Cerebellar nuclear complex (tissue), 1 donor: ENCODE results near the gene TTC7B.

Source experiments
- DNase-seq, 2 experiments: peaks; one replicate each; lab custom pipeline; 2025; lab: John Stamatoyannopoulos, UW

The TTC7B gene

DNA sequence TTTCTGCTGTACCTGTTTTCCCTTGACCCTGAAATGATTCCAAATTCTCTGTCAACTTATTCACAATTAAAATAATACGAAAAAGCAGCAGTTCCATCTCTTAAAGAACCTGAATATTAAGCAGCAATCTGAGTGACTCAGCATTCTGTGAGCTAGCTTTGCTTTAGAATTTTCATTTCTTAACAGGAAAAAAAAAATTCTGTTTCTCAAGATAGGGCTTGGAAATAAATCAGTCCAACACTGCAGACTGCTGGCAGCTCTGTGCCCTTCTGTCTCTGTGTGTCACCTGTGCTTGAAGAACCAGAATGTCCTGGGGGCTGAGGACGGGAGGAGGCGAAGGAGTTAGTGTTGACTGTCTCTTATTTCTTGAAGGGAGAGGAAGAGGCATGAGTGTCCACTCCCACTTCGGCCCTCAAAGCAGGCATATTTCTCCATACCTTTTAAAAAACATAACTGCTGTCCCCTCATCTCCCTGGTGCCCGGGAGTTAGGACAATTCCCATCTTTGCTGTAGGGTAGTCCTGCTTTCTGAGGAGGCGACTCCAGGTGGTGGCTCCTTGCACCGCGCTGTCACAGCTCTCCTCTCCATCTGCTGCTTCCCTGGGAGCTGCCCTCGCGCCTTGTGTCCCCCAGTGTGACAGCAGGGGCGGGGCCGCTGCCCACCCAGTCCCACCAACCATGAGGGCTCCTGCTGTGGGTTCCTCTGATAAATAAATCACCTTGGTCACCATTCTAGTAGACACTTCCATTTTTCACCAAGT is 216.3 kb downstream of the TTC7B start:
- DNase-seq: peak; percentile 41 to 84

DNA sequence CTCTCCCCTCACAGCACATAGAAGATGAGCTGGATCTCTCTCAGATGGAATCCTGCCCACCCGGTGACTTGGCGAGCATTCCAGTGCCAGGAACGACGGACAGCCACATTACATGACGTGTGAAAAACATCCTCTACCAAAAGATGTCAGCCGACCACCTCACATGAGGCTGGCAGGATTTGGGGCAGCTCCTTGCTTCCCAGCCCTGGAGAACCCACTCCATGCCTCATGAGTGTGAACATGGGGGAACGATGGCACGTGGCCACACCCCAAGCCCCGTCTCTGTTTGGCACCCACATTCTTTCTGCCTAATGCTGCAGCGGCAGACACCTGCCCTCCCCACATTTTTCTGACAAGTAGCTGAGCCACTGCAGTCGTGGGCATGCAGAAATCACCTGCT is 216.9 kb downstream of the TTC7B start:
- DNase-seq: no peak

DNA sequence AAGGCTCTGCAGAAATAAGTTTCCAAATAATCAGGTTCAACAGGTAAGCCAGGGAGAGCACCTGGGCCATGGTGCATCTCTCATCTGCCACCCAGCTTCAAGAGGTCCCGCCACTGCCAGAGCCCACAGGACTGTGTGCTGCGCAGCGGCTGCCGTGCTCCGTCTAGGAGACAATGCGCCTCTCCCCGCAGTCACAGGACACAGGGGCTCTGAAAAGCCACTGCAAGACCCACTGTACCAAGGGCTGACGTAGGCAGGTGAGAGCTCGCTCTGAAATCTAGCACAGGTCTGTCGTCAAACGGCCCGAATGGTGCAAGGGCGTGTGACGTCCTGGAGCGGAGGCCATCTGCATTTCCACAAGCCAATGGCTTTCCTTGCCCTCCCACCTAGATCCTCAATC is 218.3 kb downstream of the TTC7B start:
- no peak for DNase-seq

DNA sequence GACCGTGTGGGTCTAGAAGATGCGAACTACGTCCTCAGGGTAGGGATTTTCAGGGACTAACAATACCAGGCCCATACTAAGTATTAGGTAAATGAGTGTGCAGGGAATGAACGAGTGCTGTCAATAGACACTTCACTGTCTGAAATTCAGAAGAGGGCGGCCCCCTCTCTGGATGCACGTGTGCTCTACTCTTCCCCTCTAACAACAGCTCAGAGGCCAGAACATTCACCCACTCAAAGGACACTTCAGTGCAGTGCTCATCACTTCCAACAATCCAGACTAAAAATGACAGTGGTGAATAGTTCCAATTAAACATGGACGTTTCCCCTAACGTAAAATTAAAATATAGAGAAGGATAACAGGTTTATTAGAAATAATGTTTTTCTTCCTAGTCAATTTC is 219.5 kb downstream of the TTC7B start:
- DNase-seq: no peak

DNA sequence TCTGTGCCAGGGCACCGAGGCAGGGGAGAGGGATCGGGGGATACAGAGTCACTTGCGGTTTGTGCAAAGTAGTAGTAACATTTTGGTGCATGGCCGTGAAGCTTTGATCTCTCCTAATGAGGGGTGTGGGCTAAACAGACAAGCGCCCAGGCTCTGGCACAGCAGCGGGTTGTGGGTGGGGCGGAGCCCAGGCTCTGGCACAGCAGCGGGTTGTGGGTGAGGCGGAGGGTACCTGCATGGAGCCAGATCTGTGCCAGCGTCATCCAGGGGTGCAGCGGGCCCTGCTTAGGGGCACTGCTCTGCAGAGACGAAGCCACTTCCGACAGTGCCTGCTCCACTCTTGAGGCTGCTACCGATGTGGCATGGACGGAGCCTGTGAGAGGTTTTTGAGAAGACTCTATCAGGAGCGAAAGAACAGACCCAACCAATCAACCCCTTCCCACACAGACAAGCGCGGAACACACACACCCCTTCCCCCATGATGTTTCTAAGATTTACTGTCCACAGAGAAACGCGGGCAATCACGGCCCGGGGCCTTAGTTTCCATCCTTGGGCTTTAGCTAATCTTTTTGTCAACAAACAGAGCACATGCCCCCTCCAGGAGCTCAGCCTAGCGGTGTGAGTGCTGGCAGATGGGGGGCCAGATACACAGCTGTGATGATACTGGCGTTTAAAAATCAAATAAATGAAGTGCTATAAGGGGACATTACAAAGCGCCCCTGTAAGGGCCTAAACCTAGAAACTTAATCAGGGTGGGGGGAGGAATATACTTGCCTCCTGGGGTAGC is 222.8 kb downstream of the TTC7B start:
- DNase-seq: no peak

DNA sequence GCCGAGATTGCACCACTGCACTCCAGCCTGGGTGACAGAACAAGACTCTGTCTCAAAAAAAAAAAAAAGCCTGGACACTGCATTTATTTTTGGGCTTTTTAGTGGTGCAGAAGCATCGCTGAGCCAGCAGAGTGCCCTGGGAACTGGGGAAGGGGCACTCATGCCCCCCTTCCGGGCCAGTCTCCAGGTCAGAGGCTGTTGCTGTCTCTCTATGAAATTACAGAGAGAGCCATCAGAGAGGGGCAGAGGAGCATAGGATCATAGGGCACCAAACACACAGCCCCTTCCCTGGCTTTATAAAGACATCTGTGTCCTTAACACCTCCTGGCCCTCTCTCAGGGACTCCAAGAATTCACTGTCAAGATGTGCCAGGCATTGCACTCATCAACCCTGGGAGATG is 223.6 kb downstream of the TTC7B start:
- no peak for DNase-seq

DNA sequence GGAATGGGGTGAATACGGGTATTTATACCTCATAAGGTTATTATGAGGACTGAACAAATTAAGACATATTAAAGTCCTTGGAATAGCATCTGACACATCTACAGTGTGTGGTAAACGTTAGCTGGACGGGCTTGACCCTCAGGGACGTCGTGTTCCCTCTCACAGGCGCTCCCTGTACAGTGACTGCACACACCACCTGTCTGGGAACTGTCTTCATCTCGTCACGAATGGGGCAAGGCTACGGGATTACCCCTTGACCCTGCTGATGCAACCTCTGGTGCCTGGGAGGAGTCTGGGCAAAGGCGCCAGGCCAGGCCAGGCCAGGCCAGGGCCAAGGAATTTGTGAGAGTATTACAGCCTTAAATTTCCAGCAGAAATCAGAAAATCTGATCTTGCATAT is 228.3 kb downstream of the TTC7B start:
- DNase-seq: no peak

DNA sequence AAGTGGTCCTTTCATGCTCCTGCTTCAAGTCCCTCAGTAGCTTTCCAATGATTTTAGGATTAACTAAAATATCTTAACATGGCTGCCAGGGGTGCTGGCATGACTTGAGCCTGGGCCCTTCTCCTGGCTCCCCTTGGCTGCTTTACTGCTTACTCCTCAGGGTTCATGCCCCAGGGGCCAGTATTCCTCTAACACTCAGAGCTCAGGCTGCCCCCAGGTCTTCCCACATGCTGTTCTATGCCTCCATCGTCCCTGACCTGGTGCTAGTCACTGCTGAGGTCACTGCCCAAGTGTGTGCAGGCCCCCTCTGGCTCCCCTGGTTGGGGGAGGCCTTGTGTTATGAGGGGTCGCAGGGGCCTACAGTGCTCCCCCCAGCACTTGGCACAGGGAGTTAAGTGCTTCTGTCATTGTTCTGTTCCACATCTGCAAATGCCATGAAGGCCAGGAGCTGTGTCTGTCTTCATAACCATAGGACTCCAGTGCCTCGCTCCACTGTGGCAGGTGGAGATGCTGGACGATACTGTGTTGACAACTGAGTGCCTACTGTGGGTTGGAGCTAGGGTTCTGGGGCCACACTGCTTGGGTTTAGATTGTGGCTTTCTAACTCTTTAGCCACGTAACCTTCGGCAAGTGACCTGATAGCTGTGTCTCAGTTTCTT is 228.8 kb downstream of the TTC7B start:
- no peak for DNase-seq

DNA sequence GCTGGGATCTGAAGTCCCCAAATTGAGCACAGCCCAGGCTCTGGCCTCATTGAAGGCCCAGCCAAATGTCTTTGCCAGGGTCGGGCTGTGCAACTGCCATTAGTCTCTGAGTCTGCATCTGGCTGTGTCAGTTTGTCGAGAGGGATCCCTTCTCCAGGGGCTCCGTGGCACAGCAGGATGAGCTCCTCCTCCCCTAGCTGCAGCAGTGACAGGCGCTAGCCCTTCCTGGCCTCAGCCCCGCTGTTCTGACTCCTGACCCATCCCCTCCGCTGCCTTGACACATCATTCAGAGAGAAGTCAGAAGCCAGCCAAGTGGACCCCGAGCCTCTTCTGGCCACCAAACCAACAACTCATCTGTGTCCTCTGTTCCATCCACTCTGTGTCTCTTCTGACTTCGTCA is 231.1 kb downstream of the TTC7B start:
- no peak for DNase-seq

DNA sequence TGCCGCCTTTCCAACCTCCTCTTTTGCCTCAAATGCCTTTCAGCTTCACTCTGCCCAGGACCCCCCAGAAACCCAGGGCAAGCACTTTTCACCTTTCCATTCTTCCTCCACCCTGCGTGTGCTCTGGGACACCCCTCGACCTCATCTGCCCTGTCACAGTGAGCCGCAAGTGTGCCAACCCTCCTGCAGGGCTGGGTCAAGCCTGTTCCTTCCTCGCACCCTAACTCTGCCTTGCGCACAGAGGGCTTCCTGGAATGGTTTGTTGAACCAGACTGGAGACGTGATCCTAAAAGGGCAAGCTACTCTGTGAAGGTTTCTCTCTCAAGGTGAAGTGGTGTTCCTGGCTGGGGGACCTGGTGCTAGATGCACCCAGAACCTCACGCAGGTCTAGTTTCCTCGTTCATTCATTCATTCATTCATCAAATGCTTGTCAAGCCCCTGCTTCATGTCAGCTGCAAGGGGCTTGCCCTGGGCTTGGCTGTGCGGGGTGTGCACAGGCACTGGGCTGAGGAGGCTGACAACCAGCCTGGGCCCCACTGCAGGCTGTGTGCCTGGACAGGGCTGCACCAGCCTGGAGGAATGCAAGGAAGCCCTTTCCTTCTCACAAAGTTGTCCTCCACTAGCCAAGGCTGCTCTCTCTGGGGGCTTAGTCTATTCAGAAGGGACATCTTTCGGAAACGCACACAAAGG is 232.2 kb downstream of the TTC7B start:
- no peak for DNase-seq

DNA sequence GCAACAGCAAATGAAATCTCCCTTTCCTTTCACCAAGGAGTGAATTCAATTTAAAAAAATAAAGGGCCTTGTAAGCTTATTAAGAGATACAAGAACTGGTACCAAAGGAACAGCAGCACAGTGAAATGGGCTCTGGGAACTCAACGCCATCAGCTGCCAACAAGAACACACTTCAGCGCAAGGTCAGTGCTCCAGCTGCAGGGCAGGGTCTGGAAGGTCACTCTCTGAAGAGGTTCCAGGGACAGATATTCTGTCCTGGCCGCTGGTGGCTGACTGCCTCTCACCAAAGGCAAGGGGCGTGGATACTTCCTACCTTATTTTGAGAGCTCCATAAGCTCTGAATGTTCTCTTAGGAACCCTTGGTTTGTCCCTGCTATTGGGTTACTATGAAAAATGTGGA is 232.8 kb downstream of the TTC7B start:
- DNase-seq: no peak

DNA sequence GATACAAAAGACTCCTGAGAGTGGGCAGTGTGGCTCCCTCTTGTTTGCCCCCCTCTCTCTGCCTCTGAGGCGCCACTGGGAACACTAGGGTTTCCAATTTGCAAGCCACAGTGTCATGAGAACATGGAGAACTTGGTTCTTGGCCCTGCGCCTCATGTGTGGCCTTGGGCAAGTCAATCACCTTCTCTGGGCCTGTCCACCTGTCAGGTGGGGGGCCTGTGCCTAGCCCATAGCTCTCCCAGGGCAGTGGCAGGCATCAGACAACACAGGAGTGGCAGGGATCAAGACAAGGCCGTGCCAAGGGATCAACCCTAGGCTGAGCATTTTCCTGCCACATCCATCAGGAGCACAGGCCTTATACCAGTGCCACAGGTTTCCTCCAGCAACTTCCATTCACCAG is 234.1 kb downstream of the TTC7B start:
- no peak for DNase-seq

DNA sequence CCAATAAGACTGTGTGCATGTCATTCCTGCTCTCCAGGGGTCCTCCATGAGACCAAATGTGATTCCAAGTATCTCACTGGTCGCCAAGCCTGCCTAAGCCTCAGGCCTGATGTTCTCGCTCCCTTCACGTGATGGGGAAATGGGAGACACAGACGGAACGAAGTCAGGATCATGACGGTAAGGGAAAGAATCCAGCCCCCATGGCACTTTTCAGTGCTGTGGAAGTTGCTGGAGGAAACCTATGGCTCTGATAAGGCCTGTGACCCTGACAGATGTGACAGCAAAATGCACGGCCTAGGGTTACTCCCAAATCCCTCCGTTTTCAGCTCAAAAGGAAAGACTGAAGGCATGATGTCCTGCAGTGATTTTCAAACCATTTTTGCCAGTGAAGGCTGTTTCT is 234.5 kb downstream of the TTC7B start:
- DNase-seq: no peak

DNA sequence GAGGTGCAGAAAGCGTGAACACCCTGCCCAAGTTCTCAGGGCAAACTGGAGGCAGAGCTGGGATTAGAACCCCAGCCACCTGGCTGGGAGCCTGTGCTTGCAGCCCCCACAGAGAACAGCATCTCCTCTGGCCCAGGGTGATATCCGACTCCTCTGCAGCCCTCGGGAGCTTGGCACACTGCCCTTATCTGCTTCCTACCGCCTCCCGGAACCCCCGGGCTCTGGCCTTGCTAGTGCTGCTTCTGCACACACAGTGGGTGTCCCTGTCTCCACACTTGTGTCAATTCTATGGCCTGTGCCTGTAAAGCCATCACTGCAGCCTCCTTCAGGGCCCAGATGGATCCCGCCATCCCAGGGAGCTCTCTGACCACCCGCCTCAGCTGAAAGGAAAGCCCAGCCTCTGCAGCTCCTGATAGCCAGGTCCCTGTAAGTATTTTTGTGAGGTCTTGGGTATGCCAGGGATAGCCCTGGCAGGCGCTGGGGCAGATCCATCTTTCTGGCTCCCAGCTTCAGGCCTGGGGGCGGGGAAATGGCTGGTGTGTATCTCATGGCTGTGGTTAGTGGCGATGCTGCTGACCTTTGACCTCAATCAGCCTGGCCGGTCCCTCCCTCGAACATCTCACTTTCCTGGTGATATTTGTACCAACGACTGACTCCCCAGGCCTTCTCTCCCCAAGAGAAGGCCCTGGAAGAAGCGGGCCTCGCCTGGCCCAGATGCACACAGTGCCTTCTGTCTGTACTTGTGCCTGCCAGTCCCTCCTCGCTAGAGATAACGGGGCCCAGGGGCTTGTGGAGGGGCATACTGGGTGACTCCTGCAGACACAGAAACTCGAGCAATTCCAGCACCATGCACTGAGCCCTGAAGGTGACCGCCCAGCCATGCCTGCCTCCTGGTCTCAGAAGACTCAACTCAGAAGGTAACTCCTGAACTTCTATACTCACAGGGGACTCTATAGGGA is 235.6 kb downstream of the TTC7B start:
- DNase-seq: no peak

DNA sequence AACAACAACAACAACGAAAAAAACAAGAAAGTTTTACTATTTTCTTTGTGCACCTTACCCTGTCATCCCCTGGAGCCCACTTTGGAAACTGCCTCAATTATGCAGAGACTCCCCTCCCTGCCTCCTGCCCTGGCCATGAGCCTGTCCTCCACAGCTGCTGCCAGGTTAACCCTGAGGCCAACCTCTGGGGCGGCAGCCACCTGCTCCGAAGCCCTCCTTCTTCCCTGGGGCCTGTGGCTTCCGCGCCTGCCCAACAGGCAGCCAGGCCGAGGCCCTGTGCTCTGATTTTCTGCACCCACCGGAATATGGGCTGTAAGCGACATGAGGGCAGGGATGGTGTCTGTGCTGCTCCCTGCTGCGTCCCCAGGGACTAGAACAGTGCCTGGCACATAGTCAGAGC is 236.4 kb downstream of the TTC7B start:
- no peak for DNase-seq

DNA sequence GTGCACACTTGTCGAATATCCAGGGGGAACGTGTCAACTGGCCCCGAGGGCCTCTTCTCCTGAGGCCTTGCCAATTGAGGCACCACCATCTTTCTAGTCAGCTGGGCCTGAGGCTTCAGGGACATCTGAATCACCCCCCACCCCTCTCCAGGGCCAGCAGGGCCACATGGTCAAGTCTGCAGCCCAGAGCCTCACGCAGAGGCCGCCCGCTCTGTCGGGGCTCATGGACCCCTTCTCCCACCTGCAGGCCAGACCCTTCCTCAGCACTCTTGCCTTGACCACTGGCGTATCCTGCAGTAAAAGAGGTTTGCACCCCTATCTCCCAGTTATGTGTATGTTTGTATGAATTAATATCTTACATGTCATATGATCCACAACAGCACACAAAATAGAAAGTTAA is 237.1 kb downstream of the TTC7B start:
- DNase-seq: no peak

DNA sequence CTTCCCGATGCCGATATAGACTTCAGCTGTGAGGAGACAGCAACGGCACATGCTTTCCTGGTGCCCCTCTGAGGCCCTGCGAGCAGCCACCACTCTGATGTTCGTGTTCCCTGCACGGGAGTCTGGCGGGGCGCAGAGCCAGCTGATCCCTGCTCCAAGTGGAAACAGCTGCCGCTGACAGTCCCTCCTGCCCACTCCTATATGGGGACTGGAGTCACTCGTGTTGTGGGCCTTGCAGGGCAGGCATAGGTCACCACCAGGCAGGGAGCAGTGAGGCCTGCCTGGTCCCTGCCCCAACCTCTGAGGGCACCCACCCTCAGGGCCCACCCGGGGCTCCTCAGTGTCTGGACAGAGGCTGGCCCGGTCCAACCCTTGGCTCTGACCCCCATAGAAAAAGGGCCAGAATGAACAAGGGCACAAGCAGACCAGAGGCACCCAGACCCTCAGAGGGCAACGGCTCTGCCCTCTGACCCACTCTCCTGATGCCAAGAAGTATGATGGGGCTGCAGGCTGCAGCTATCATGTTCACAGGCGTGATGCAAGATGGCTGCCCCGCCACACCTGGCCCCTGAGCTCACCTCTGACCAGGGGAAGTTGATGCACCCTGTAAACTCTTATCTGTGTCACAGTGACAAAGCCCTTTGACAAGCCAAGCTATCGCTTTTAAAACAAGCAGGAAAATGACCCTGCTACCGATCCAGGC is 237.8 kb downstream of the TTC7B start:
- DNase-seq: no peak

DNA sequence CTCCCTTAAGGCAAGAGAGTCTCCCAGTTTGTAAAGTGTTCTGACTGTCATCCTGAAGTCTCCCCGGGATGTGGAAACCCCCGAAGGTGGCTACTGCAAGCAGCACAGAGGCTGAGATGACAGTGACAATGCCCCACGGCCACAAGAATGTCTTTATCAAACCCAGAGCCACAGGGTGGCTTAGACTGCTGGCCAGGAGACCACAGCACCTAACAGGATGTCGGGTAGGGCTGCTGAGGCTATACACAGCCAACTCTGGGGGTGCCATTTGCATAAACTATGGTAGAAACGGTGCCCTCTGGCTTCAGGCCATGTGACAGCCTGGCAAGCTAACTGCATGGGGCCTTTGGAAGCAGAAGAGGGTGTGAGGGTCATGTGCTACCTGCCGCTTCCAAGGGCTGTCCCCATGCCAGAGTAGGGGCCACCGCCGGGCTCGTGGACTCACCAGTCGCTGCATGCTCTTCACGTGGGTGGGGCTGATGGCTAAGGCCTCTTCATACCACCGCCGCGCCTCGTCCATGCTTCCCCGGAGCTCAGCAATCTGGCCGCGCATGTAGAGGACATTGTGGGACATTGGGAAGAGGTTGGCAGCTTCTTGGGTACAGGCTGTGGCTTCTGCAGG is 238.5 kb downstream of the TTC7B start:
- DNase-seq: no peak

DNA sequence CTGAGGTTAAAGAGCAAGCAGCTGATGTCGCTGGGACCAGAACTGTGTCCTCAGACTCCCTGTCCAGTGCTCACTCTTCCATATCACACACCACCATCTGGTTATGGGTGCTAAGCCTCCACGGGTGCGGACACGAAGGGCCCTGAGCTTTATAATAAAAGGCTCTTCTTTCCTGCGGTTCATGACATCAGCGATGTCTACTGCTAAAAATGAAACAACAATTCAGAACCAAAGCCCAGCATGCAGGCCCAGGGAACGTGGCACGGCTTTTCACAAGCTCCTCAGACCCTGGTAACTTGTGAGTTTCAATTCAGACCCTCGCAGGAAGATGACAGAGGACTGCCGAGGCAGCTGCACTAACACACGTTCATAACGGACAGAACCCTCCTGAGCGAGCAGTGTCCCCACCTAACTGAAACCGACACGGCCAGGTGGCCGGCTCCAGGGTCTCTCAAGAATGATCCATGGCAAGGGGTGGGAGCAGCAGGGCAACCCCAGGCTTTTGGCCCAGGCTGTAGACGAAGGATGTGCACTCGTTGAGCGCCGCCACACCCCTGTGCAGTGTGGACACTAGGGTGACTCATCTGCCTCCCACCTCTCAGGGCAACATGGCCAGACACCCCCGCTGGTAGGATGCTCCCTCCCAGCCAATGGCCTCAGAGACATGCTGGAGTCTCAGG is 239.1 kb downstream of the TTC7B start:
- no peak for DNase-seq

DNA sequence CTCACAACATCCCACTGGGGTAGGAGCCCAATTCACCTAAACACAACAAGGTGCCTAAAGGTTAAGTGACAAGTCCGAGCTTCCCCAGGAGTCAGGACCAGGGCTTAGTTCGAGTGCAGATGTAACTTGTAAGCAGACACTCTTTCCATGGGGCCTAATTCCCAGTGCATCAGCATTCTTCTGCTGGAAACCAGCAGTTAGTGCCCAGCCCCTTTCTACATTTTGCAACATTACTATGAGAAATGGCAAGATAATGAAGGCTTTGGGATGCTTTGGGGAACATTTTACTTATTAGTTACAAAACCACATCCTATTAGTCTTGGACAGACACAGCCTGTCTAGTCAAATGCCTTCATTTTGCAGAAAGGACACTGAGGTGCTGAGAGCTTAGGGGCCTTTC is 239.6 kb downstream of the TTC7B start:
- DNase-seq: no peak
